Prostate gland (tissue), 2 donors: ENCODE results near the gene PIGU.

ENCODE experiments used
- POLR2A ChIP-seq: fragments of 450-650 bp; IDR thresholded peaks from one replicate; pipeline ENCODE4 v1.6.1; 2016; ENCODE audit warnings: antibody characterized with exemption, mild to moderate bottlenecking
- TF ChIP-seq, protein P1 (sequence below), 4 experiments: fragments of 200-600 bp in 2 of 4; fragments of 450-650 bp in 2 of 4; sonication (generic) in 2 of 4; IDR thresholded peaks; 1 replicate in 3 of 4; 2 replicates in 1 of 4; pipeline ENCODE4 v1.5.1; 2016 to 2019; ENCODE audit warnings: antibody characterized with exemption in 4 of 4, mild to moderate bottlenecking in 2 of 4, moderate library complexity in 2 of 4

DNA sequence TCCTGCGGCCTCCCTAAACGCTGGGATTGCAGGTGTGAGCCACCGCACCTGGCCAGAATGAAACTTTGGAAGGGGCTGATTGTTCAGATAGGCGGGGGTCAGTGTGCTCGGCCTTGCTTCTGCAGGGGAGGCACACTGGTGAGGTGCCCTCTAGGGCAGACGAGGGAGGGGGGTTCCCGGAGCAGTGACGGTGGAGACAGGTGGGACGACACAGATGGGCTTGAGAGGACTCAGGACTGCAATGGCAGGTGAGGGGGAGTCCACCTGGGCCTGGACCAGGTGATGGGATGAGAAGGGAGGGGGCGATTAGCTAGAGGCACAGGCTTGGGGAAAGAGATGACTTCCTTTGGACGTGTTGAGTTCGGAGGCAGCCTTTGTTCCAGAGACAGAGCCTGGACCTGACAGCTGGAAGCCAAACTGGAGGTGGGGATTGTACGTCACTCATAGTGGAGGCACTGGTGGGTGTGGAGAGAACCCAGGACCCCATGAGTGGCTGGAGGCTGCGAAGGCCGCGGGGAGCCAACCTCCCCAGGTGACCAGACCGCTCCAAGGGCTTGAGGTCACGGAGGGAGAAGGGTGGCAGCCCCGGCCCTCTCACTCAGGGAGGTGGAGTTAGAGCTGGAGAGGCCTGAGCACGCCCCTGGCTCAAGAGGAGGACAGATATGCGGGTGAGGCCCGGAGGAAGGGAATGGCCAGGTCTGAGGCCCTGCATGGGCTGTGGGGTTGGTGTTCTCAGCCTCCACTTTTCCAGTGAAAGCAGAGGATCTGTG is 128.9 kb downstream of the PIGU start:
- TF ChIP-seq, protein P1, sequence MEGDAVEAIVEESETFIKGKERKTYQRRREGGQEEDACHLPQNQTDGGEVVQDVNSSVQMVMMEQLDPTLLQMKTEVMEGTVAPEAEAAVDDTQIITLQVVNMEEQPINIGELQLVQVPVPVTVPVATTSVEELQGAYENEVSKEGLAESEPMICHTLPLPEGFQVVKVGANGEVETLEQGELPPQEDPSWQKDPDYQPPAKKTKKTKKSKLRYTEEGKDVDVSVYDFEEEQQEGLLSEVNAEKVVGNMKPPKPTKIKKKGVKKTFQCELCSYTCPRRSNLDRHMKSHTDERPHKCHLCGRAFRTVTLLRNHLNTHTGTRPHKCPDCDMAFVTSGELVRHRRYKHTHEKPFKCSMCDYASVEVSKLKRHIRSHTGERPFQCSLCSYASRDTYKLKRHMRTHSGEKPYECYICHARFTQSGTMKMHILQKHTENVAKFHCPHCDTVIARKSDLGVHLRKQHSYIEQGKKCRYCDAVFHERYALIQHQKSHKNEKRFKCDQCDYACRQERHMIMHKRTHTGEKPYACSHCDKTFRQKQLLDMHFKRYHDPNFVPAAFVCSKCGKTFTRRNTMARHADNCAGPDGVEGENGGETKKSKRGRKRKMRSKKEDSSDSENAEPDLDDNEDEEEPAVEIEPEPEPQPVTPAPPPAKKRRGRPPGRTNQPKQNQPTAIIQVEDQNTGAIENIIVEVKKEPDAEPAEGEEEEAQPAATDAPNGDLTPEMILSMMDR (IDR thresholded peaks at IDR 0.05) = no peak
- TF ChIP-seq POLR2A = no peak
